ENCODE results near the gene BTG2.

BTG2 gene

GRCh38 chr1:203278082-203278884 is 27.0 kb upstream of the BTG2 start:
- no peak overlapping the region for H3K4me3 ChIP-seq (ENCODE audit: low read depth, low read length)
- DNase-seq (ENCODE audit: low read depth) = no peak
- no peak for TF ChIP-seq CTCF (IDR thresholded peaks at IDR 0.05; ENCODE audit: insufficient read depth, low read depth, low read length, missing control alignments)

GRCh38 chr1:203278885-203279406 is 26.4 kb upstream of the BTG2 start:
- H3K4me3 ChIP-seq (ENCODE audit: low read depth, low read length) = no peak overlapping the region
- TF ChIP-seq CTCF (IDR thresholded peaks at IDR 0.05; ENCODE audit: insufficient read depth, low read depth, low read length, missing control alignments) = no peak
- no peak for DNase-seq (ENCODE audit: low read depth)

- H3K4me3 ChIP-seq (ENCODE audit: low read depth, low read length) = no peak overlapping the region
- TF ChIP-seq CTCF (IDR thresholded peaks at IDR 0.05; ENCODE audit: insufficient read depth, low read depth, low read length, missing control alignments) = no peak
- DNase-seq (ENCODE audit: low read depth) = no peak
These were observed 25.3 kb upstream of the BTG2 start for GRCh38 chr1:203280061-203280460.

GRCh38 chr1:203281033-203281432 is 24.3 kb upstream of the BTG2 start:
- TF ChIP-seq CTCF (IDR thresholded peaks at IDR 0.05; ENCODE audit: insufficient read depth, low read depth, low read length, missing control alignments) = no peak
- H3K4me3 ChIP-seq (ENCODE audit: low read depth, low read length) = no peak overlapping the region
- DNase-seq (ENCODE audit: low read depth) = no peak

GRCh38 chr1:203281851-203282661 is 23.3 kb upstream of the BTG2 start:
- no peak overlapping the region for H3K4me3 ChIP-seq (ENCODE audit: low read depth, low read length)
- TF ChIP-seq CTCF (IDR thresholded peaks at IDR 0.05; ENCODE audit: insufficient read depth, low read depth, low read length, missing control alignments) = no peak
- no peak for DNase-seq (ENCODE audit: low read depth)

GRCh38 chr1:203282720-203283542 is 22.4 kb upstream of the BTG2 start:
- TF ChIP-seq CTCF (IDR thresholded peaks at IDR 0.05; ENCODE audit: insufficient read depth, low read depth, low read length, missing control alignments) = no peak
- DNase-seq (ENCODE audit: low read depth) = no peak
- no peak overlapping the region for H3K4me3 ChIP-seq (ENCODE audit: low read depth, low read length)

Data from GM12865 (cell line).